Suppressor macrophage (primary cell): Measurements from ENCODE around the gene USP6NL.

Source experiments
- DNase-seq, 4 experiments: peaks; one replicate each; pipeline ENCODE4 v3.0.0-alpha.2; 2020 to 2022

The USP6NL gene

DNA sequence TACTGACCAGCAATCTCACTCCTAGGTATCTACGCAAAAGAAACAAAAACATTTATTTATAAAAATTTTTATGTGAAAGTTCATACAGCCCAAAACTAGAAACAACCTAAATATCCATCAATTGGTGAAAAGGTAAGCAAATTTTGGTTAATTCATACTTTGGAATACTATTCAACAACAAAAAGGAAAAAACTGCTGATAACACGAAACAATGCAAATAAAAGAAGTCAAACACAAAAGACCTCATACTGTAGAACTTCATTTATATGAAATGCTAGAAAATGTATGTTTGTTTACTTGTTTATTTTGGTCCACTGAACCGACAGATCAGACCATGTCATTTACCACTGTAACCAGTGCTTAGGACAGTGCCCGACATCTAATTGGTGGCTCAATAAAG is 60.3 kb downstream of the USP6NL start:
- DNase-seq: no peak

DNA sequence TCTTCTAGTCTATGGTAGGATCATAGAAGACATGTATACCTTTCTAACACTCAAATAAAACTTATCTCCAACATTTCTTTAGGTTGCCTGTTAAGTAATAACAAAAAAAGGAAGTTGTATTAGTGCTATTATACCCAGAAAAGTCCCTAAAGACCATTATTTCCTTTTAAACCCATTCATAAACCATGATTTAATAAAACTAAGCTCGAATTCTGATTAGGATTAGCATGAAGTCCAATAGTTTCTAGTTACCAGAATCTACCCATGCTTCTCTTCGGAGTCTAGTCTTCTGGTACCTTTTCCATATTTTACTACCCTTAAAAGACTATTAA is 62.7 kb downstream of the USP6NL start:
- peak in 2 of 4 experiments; percentile 31 to 40 for DNase-seq

DNA sequence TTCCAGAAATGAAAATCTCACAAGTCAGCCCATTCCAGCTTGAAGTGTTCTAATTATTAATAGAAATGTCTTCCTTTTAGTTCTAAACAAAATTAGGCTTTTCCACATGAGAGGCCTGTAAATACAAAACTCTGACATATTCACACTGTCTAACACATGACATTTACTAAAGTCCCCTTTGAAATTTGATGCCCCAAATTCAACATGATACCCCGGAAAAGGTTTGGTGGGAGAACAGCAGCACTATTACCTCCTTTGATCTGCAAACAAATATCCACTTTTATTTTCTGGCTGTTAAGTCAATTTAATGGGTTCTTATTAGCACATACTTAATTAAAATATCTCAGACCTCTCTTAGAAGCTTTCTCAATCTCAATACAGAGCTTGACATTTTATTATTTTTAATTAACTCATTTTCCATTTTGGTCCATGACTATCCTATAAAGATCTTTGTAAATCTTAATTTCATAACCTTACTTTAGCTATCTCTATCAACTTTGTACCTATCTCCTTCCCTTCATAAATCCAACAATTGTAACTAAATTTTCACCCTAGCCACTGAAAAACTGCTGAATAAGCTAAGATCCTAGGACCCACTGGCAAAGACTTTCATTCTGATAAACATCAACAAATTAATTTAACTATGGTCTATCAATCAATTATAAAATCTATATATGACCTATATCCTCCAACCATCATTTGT is 63.2 kb downstream of the USP6NL start:
- DNase-seq: no peak

DNA sequence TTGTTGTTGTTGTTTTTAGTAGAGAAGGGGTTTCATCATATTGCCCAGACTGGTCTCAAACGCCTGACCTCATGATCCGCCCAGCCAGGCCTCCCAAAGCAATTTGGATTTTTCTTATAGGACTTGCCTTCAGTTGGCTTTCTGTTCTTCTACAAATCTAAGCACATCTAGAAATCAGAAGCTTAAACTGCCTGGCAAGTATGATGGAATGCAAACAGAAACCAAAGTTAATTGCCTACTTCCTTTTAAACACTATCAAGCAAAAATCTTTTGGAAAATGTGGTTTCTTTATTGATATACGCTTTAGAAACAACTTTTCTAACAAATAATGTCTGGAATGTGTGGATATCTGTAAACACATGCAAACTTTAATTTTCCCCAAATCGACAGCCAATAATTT is 64.9 kb downstream of the USP6NL start:
- DNase-seq: no peak

DNA sequence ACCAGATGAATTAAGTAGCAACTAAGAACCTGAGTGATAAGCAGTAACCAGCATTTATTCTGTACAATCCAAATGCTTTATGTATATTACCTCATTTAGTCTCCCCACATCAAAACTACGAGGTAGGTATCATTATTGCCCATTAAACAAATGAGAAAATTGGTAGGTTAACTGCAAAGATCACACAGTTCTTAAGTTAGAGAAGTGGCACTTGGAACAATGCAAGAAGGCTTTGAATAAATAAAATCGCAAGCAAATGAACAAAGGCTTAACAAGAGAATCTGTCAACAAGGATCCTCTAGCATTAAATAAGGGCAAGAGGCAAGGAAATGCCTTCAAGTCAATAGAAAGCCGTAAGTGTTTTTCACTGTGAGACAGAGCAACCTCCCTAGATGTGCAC is 70.2 kb downstream of the USP6NL start:
- DNase-seq: no peak

DNA sequence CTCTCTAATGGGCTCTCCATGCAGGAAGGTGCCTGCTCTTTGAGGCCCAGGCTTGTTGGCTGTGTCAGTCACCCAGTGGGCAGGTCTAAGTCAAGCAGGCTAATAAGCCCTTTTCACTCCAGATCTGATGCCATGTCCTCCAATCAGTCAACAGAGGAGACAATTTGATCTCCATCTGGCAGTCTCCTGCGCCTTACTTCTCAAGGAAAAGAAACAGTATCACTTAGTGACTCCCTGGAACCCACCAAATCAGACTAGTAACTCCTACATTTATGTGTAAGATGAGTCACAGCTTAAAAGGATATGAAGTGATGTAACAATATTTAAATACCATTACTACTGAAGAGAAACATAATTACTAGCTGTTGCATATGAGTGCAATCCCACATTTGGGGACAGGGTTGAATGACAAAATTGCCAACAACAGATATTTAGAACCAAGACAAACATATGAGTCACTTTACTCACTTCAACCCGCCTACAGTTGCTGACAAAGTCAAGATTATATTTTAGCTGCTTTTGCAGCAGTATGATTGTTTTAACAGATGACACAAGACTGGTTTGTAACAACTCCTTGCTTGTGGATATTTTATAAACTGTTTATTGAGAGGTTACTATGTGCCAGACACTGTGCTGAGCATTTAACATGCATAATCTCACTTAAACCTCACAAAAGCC is 72.1 kb downstream of the USP6NL start:
- peak; percentile 61 to 90 (median 76) for DNase-seq

DNA sequence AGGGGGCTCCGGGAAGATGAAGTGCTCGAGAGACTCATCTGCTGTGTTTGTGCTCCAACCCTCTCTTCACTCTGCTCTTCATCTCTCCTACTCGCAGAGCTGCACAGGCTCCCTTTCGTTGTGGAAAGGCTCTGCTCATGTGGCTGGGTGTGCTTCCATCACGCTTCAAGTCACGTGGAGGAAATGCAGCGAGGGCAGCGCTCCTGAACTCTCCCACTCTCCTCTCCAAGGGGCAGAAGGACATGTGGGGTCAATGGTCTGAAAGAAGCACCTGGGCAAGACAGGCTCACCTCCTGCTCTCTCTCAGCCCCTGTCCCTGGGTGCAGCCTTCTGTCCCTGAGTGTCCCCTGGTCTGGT is 72.6 kb downstream of the USP6NL start:
- no peak for DNase-seq

DNA sequence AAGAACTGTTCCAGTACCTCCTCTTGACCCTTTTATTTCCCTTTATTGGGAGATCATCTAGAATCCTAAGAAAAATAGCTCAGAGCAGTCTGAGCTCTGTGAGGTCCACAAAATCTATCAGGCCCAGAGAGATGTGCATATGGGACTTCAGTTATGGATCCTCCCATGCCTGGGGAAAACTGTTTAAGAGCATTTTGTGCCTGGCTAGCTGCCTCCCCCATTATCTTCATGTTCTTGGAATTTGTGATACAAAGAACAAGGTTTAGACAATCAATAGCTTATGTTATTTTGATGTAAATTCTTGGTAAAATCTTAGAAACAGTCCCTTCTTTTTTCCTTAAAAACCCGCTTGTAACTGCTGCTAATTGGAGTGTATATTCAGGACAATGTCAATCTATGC is 75.2 kb downstream of the USP6NL start:
- DNase-seq: no peak

DNA sequence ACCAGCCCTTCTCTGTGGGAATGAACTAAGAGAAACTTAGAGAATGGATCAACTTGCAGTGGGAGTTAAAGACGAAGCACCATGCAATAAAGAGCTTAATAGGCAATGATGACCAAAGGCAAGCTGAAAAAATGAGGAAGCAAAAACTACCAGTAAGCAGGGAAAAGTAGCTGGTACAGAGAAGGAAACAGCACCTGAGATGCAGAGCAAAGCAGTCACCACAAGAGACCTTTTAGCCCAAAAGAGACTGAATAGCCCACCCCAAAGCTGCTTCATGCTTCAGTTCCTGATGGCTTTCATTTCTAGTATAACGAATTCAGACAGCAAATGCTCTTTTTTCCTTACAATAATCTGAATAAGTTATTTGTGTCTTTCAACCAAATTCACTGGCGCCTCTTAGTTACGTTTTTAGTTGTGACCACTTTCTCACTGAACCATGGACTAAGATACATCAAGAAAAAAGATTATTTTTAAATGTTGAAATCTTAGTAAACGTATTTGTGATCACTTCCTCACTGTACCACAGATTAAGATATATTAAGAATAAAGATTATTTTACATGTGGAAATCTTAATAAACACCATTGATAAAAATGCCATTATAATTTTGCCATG is 76.0 kb downstream of the USP6NL start:
- peak in 2 of 4 experiments; percentile 41 to 42 for DNase-seq

DNA sequence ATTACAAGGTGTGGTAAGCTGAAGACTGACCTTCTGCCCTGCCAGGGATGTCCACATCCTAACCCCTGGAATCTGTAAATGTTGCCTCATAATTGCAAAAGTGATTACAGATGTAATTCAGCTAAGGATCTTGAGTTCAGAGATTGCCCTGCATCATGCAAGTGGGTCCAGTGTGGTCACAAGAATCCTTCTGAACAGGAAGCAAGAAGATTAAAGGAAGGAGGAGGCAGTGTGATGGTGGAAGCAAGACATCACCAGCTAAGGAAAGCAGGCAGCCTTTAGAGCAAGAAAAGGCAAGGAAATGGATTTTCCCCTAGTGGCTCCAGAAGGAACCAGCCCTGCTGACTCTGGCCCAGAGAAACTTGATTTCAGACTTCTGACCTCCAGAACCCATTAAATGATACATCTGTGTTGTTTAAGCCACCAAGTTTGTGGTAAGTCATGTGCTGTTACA is 78.1 kb downstream of the USP6NL start:
- DNase-seq: peak; percentile 48 to 70 (median 58)

DNA sequence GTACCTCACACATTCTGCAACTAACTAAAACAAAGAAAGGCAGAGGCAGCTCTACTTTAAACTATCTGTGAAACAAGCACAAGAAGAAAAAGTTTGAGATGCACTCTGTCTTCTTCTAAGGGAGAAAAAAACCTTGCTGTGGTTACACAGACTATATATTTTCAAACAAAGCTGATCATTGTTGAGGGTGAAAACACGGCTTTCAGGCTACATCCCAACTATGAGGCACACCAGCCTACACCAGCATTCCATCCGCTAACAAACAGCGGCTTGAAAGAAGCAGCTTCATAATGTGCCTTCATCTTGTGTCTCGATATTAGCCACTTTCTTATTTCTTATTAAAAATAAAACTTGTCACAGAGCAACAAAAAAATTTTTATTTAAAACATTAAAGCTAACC is 79.1 kb downstream of the USP6NL start:
- DNase-seq: no peak

DNA sequence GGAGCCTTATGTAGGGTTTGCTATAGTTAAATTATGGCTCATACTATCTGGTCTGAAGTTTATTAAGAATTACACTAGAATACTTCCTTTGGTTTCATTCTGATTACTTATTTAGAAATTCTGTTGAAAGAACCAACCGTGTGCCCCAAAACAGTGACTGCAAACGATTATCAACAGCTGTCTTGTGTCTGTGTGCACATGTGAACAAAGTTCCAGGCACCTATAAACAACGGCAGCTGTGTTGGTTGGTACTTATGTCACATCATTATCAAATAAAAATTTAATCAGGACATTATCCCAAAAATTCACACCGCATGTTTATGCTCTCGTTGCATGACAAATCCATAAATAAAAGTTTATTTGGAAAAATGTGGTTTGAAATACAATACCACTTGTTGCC is 80.6 kb downstream of the USP6NL start:
- no peak for DNase-seq

DNA sequence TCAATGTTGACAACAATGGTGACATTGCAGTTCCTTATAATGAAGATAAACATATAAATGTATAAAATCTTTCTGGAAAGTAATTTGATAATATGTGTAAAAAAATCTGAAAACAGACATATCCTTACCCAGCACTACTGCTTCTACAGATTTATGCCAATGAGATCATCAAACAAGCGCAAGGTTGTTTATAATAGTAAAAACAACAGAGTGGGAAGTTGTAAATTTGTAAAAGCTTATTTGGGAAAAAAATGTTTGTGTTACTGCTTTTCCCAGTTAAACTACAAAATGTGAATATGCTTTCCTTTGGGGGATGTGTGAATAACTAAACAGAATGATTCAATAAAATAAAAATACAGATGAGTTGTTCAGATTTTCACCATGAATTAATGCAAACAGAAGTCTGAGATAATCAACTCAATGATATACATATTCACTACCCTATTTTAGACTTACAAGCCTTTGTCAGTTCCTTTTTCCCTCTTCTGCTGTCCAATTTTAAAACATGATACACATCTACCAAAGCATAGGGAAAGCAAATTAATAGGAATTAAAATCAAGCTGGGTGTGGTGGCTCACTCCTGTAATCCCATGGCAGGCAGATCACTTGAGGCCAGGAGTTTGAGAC is 82.1 kb downstream of the USP6NL start:
- peak in 2 of 4 experiments; percentile 14 to 23 for DNase-seq

DNA sequence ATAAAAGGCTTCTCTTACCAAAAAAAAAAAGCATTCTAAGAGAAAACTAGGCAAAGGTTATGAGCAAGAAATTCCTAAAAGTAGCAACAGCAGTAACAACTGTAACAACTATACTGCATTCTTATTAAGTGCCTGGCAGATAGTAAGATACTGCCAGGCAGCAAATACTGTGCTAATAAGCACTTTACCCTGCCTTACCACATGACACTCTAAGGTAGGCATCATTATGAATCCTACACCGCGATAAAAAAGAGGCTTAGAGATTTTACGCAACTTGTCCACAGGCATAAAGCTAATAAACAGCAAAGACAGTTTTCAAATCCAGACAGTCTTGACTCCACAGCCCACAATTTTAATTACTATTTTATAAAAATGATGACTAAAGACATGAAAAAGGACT is 83.2 kb downstream of the USP6NL start:
- no peak for DNase-seq

DNA sequence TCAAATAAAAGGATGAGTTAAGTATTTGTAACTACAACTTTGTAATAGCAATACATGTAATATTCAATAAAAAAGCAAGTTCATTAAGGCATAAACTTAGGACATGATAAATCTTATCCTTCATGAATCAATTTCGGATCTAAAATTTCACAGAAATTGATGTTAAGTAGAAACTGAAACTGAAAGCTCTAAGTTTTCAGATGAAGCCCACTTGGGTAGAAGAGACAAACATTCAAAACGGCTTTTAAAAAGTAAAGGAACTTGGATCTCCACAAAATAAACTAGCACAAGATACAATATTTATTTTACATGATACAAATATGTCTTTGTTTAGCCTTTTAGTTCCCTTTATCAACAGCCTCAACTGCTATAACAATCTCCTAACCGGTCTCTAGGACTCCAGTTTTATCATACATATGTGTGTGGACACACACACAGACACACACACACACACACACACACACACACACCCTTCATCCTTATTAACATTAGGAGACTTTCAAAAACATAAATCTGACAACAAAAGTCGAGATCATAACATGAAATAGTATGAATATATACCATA is 83.7 kb downstream of the USP6NL start:
- DNase-seq: no peak

DNA sequence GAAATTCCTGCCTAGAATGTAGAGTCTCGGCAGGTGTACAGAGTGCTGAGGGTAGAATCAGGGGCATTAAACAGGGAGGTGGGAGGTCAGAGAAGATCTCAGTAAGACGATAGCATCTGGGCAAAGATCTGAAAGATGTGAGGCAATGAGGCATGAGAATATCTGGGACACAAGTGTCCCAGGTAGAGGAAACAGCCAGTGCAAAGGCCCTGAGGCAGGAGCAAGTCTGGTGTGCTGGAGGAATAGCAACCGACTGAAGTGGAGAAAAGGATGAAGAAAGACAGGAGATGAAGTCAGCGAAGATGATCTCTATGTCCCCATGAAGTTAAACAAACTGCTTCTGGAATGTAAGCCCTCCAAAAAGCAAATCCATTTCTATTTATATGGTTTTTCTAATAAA is 84.4 kb downstream of the USP6NL start:
- DNase-seq: no peak

DNA sequence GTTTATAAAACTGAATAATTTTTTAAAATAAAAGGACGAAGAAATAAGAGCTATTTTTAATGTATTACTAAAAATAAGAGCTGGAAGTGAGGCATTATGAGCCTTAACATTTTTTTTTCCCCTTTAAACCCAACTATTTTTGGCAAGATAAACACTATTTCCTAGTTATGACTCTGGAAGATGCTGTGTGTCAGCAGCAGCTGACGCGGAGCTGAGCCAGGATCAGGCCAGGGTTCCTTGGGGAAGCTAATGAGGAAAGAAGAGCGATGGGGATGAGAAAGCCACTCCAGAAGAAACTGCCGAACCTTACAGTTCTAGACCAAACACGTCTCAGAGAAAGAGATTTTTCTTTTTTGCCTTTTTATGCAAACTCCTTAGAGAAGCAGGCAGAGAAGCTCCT is 85.9 kb downstream of the USP6NL start:
- DNase-seq: no peak

DNA sequence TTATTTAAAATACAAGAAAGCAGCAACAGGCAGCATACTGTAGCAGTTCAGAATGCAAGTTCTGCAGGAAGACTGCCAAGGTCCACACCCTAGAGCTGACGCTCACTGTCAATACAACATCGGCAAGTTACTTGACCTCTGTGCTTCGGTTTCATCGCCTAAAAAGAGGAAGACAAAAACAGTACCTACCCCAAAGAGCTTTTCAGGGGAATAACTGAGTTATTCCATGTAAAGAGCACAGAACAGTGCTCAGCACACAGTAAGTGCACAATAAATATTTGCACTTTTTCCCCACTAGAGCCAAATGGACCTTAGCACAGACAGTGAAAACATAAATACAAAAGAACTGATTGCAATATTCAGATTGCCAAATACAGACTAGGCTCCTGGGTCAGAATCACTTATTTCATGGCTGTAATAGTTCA is 88.6 kb downstream of the USP6NL start:
- DNase-seq: peak; percentile 36 to 62 (median 49)

DNA sequence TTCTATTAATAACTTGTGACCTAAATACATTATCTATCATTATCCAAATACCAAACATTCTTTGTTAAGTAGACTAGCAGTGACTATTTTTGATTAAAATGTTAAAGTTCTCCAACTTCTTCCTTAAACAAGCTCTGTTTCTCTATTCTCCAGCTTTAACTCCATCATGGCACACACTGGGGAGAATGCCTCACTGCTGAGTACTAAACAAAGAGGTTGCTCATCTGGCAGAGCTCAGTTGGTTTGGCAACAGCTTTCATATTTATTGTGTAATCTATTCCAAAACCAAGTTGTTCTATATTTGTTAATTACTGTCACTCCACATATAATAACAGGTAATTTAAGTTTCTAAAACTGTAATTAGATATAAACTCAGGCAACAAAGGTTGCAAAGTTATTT is 89.6 kb downstream of the USP6NL start:
- peak in 3 of 4 experiments; percentile 9 to 43 (median 31) for DNase-seq

DNA sequence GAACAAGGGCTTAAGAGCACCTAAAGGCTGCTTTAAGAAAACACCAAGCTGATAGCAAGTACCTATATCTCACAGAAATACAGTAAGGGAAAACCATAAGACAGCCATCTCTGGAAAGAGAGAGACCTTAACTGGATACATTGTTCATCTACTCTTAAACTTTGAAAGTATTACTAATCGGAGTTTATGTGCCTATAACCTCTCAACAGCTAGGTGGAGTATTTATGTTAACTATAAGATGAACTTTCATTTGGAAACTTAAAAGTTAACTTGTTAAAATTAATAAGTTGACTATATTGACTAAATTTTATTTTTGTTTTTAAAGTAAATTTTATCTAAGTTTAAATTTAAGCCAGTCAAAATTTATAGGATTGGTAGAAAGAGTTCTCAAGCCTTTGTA is 90.6 kb downstream of the USP6NL start:
- no peak for DNase-seq

DNA sequence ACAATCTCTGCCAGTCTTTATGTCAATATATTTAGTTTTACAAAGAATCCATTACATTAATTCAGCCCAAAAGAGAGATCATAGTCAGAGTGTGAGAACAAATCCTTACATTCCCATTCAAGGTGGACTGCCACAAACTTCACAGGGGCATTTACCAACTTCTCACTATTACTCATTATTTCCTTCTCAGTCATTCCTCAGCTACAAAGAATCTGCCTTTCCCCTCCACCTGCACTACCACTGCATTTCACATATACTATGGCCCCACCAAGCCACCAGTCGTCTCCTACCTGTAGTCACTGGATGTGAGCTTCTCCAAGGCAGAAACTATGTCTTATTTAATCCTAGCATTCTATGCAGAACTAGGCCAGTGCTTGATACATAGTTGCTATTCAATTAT is 94.3 kb downstream of the USP6NL start:
- DNase-seq: no peak

DNA sequence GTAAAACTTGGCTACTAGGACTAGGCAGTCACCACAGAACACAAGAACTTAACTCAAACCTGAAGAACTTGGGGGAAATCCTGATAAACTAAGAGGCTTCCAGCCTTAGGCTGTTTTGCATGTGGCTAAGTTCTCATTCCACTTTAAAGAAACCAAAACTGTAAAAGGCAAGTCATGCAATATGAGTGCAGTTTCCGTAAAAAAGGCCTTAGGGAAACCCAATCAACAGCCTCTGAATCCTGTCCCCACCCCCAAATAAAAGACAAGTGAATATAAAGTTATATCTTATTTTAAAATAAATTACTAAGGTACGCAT is 95.1 kb downstream of the USP6NL start:
- DNase-seq: peak in 3 of 4 experiments; percentile 5 to 47 (median 27)
